HL-60 (cell line): ENCODE measurements around the gene ITGB5.

Experiments
- DNase-seq, 2 experiments: peaks; one replicate each; pipeline ENCODE4 v3.0.0-alpha.2; 2010 to 2020; ENCODE audit warnings: low read depth in 1 of 2, low spot score in 1 of 2
- H3K27ac ChIP-seq: fragments of 250-450 bp; sonication (Bioruptor Pico); replicated peaks from 2 replicates; pipeline ENCODE4 v1.5.1; 2020; ENCODE audit warnings: mild to moderate bottlenecking, moderate library complexity
- H3K27me3 ChIP-seq: fragments of 250-450 bp; sonication (Bioruptor Pico); 2 replicates; pipeline ENCODE4 v1.5.1; 2021; ENCODE audit warnings: mild to moderate bottlenecking, moderate library complexity; ENCODE audit not compliant: insufficient read depth, poor library complexity, severe bottlenecking
- H3K4me3 ChIP-seq: replicated peaks from 2 replicates; pipeline ENCODE4 v1.5.1; 2011; ENCODE audit warnings: mild to moderate bottlenecking, control low read depth, low read length; ENCODE audit not compliant: insufficient read depth
- CTCF ChIP-seq: IDR thresholded peaks from one replicate; pipeline ENCODE4 v1.5.1; 2011; ENCODE audit warnings: low read length, control low read depth, inconsistent platforms; ENCODE audit not compliant: insufficient read depth
- GABPA ChIP-seq: IDR thresholded peaks from 2 replicates; pipeline ENCODE4 v1.6.1; 2012; ENCODE audit warnings: low read depth
- POLR2AphosphoS5 ChIP-seq: IDR thresholded peaks from 2 replicates; pipeline ENCODE4 v1.6.1; 2012; ENCODE audit warnings: low read depth
- REST ChIP-seq: IDR thresholded peaks from 2 replicates; pipeline ENCODE4 v1.6.1; 2012; ENCODE audit warnings: low read depth; ENCODE audit not compliant: insufficient replicate concordance
- SPI1 ChIP-seq: IDR thresholded peaks from 2 replicates; pipeline ENCODE4 v1.6.1; 2012; ENCODE audit warnings: low read depth, mild to moderate bottlenecking, borderline replicate concordance

Gene ITGB5

GRCh38 chr3:124877674-124878073, 9.5 kb downstream of the ITGB5 start:
- Histone ChIP-seq H3K27me3 (peaks cover 12% of the 10 kb centered on the region), H3K4me3 (no peak overlapping the region), H3K27ac (no peak overlapping the region)
- no peak for DNase-seq
- no peak for TF ChIP-seq POLR2AphosphoS5
- no peak for TF ChIP-seq GABPA
- TF ChIP-seq CTCF, result no peak
- TF ChIP-seq REST, result no peak
- TF ChIP-seq SPI1, result no peak

GRCh38 chr3:124876401-124876878, 10.7 kb downstream of the ITGB5 start:
- H3K4me3 ChIP-seq, result no peak overlapping the region
- no peak overlapping the region for H3K27ac ChIP-seq
- TF ChIP-seq REST (no peak), CTCF (no peak), SPI1 (no peak), GABPA (no peak), POLR2AphosphoS5 (no peak)
- DNase-seq, result no peak
- peaks cover 11% of the 10 kb centered on the region for H3K27me3 ChIP-seq

- no peak for DNase-seq
- H3K27ac ChIP-seq, result no peak overlapping the region
These were observed 13.9 kb downstream of the ITGB5 start for GRCh38 chr3:124873226-124873625.

More at GRCh38 chr3:124873226-124873625, 13.9 kb downstream of the ITGB5 start:
- Histone ChIP-seq H3K27me3 (peaks cover 11% of the 10 kb centered on the region), H3K4me3 (no peak overlapping the region)
- TF ChIP-seq REST (no peak), SPI1 (no peak), POLR2AphosphoS5 (no peak), GABPA (no peak), CTCF (no peak)
